Neuronal stem cell (in vitro differentiated cells): ENCODE measurements around the gene PLXDC2.

ENCODE experiments used
- DNase-seq: peaks from one replicate; pipeline ENCODE4 v3.0.0-alpha.2; 2013; ENCODE audit warnings: low spot score
- H2AFZ ChIP-seq: one replicate; pipeline ENCODE4 v1.6.1; 2013; ENCODE audit warnings: mild to moderate bottlenecking, low read length, inconsistent platforms
- H2AK5ac ChIP-seq: 2 replicates; pipeline ENCODE4 v1.6.1; 2013; ENCODE audit warnings: low read depth, mild to moderate bottlenecking, inconsistent platforms, low read length, moderate library complexity, mixed read lengths
- H2BK120ac ChIP-seq: 2 replicates; pipeline ENCODE4 v1.6.1; 2013; ENCODE audit warnings: low read depth, mild to moderate bottlenecking, inconsistent platforms, low read length, moderate library complexity, mixed read lengths
- H2BK12ac ChIP-seq: one replicate; pipeline ENCODE4 v1.6.1; 2013; ENCODE audit warnings: low read length, inconsistent platforms
- H2BK15ac ChIP-seq: 2 replicates; pipeline ENCODE4 v1.6.1; 2013; ENCODE audit warnings: mild to moderate bottlenecking, low read length, inconsistent platforms, mixed read lengths
- H2BK5ac ChIP-seq: one replicate; pipeline ENCODE4 v1.6.1; 2013; ENCODE audit warnings: inconsistent platforms, mild to moderate bottlenecking, low read length, moderate library complexity
- H3K14ac ChIP-seq: one replicate; pipeline ENCODE4 v1.6.1; 2013; ENCODE audit warnings: low read length, inconsistent platforms
- H3K18ac ChIP-seq: 2 replicates; pipeline ENCODE4 v1.6.1; 2013; ENCODE audit warnings: low read length, inconsistent platforms
- H3K23ac ChIP-seq: 2 replicates; pipeline ENCODE4 v1.6.1; 2013; ENCODE audit warnings: low read depth, mild to moderate bottlenecking, mixed read lengths, low read length, inconsistent platforms; ENCODE audit not compliant: poor library complexity
- H3K27ac ChIP-seq: replicated peaks from 3 replicates; pipeline ENCODE4 v1.5.1; 2013; ENCODE audit warnings: low read length, inconsistent platforms
- H3K27me3 ChIP-seq, 3 experiments: 2 replicates each; pipeline ENCODE4 v1.6.1; 2013; ENCODE audit warnings: low read length in 3 of 3, mild to moderate bottlenecking in 2 of 3, inconsistent platforms in 1 of 3, low read depth in 1 of 3, mixed read lengths in 1 of 3, moderate library complexity in 1 of 3; ENCODE audit not compliant: control insufficient read depth in 3 of 3, insufficient read depth in 3 of 3
- H3K36me3 ChIP-seq, 2 donors: replicated peaks in 1 of 2; 2 replicates each; pipeline ENCODE4 v1.6.1; 2013; ENCODE audit warnings: low read length in 2 of 2; ENCODE audit not compliant: control insufficient read depth in 2 of 2, insufficient read depth in 2 of 2
- H3K4ac ChIP-seq: 2 replicates; pipeline ENCODE4 v1.6.1; 2013; ENCODE audit warnings: inconsistent platforms, mild to moderate bottlenecking, low read length, moderate library complexity
- H3K4me1 ChIP-seq, 2 donors: 1 replicate in 1 of 2; 2 replicates in 1 of 2; pipeline ENCODE4 v1.6.1; 2013; ENCODE audit warnings: low read length in 2 of 2, low read depth in 1 of 2; ENCODE audit not compliant: control insufficient read depth in 2 of 2, insufficient read depth in 1 of 2
- H3K4me2 ChIP-seq: one replicate; pipeline ENCODE4 v1.6.1; 2013; ENCODE audit warnings: mild to moderate bottlenecking, low read length, inconsistent platforms; ENCODE audit not compliant: insufficient read depth, poor library complexity, severe bottlenecking
- H3K4me3 ChIP-seq, 2 donors: 2 replicates each; pipeline ENCODE4 v1.5.1; 2013; ENCODE audit warnings: low read length in 2 of 2, mild to moderate bottlenecking in 2 of 2, inconsistent platforms in 1 of 2, moderate library complexity in 1 of 2
- H3K79me1 ChIP-seq: one replicate; pipeline ENCODE4 v1.6.1; 2013; ENCODE audit warnings: low read depth, mild to moderate bottlenecking, inconsistent platforms, low read length, moderate library complexity
- H3K9ac ChIP-seq: one replicate; pipeline ENCODE4 v1.6.1; 2013; ENCODE audit warnings: mild to moderate bottlenecking, low read depth, low read length, inconsistent platforms; ENCODE audit not compliant: poor library complexity
- H3K9me3 ChIP-seq, 2 donors: replicated peaks in 1 of 2; 2 replicates each; pipeline versions ENCODE3 to v1.6.1; 2013; ENCODE audit warnings: low read length in 2 of 2, mild to moderate bottlenecking in 2 of 2, inconsistent platforms in 1 of 2, low read depth in 1 of 2, mixed read lengths in 1 of 2, moderate library complexity in 1 of 2; ENCODE audit not compliant: control insufficient read depth in 2 of 2, insufficient read depth in 1 of 2
- H4K8ac ChIP-seq: one replicate; pipeline ENCODE4 v1.6.1; 2013; ENCODE audit warnings: low read depth, mild to moderate bottlenecking, inconsistent platforms, low read length, moderate library complexity
- H4K91ac ChIP-seq: one replicate; pipeline ENCODE4 v1.6.1; 2013; ENCODE audit warnings: low read length, low read depth, mild to moderate bottlenecking, inconsistent platforms; ENCODE audit not compliant: poor library complexity
- WGBS, 2 donors: extraction: QIAGEN DNeasy Blood & Tissue Kit; methylation state at CpG; one replicate each; pipeline ENCODE4 v1.1.7; 2013; ENCODE audit warnings: missing lambda C conversion rate in 2 of 2, mixed read lengths in 1 of 2; ENCODE audit not compliant: insufficient read length in 2 of 2, insufficient replicate concordance in 1 of 2; ENCODE audit errors: extremely low coverage in 2 of 2; 5-methylcytosine and 5-hydroxymethylcytosine counted together

Gene PLXDC2

GRCh38 chr10:19985745-19986144, 169.5 kb downstream of the PLXDC2 start:
- H2BK120ac ChIP-seq, result no peak overlapping the region
- no peak overlapping the region for H2BK5ac ChIP-seq
- H3K18ac ChIP-seq, result no peak overlapping the region
- H4K8ac ChIP-seq, result no peak overlapping the region
- no peak overlapping the region for H2AFZ ChIP-seq
- no peak overlapping the region for H3K9ac ChIP-seq
- H3K27me3 ChIP-seq, result no peaks in the 10 kb centered on the region
- H4K91ac ChIP-seq, result no peak overlapping the region
- DNase-seq, result no peak
- no peak overlapping the region for H2BK12ac ChIP-seq
- H3K36me3 ChIP-seq, result no peaks in the 10 kb centered on the region
- H3K4ac ChIP-seq, result no peak overlapping the region
- no peak overlapping the region for H3K27ac ChIP-seq
- no peaks in the 10 kb centered on the region for H3K79me1 ChIP-seq
- no peak overlapping the region for H2AK5ac ChIP-seq
- H3K23ac ChIP-seq, result no peak overlapping the region
- no peak overlapping the region for H2BK15ac ChIP-seq
- no peak overlapping the region for H3K4me3 ChIP-seq
- H3K4me2 ChIP-seq, result no peak overlapping the region
- no peaks in the 10 kb centered on the region for H3K9me3 ChIP-seq
- H3K14ac ChIP-seq, result no peak overlapping the region
- peaks cover 0 to 9% of the 10 kb centered on the region in 2 donors for H3K4me1 ChIP-seq
- WGBS, 2 donors, result 100% methylated on average over 1 of the region's 3 CpGs; no CpG with 5 or more reads in 1 of the 2 donors

- Histone ChIP-seq H3K27ac (no peak overlapping the region), H2AFZ (no peak overlapping the region), H3K4me3 (no peak overlapping the region), H3K4ac (no peak overlapping the region), H3K23ac (no peak overlapping the region), H3K9ac (no peak overlapping the region), H3K36me3 (no peaks in the 10 kb centered on the region), H2BK5ac (no peak overlapping the region), H2AK5ac (no peak overlapping the region), H3K27me3 (no peaks in the 10 kb centered on the region), H2BK12ac (no peak overlapping the region), H3K14ac (no peak overlapping the region), H3K9me3 (no peaks in the 10 kb centered on the region), H3K18ac (no peak overlapping the region), H3K4me1 (peaks cover 0 to 9% of the 10 kb centered on the region in 2 donors), H3K79me1 (no peaks in the 10 kb centered on the region), H3K4me2 (no peak overlapping the region), H4K91ac (no peak overlapping the region), H2BK15ac (no peak overlapping the region), H4K8ac (no peak overlapping the region), H2BK120ac (no peak overlapping the region)
- WGBS, 2 donors, result no CpG with 5 or more reads among the region's 2 CpGs
- DNase-seq, result no peak
Observed at GRCh38 chr10:19986591-19986990, 170.4 kb downstream of the PLXDC2 start.

- no peak overlapping the region for H3K18ac ChIP-seq
- WGBS, 2 donors, result no CpG with 5 or more reads among the region's 1 CpG
- H3K14ac ChIP-seq, result no peak overlapping the region
- no peaks in the 10 kb centered on the region for H3K27me3 ChIP-seq
- no peak overlapping the region for H2BK15ac ChIP-seq
- H4K8ac ChIP-seq, result no peak overlapping the region
- no peaks in the 10 kb centered on the region for H3K9me3 ChIP-seq
- no peak overlapping the region for H3K9ac ChIP-seq
- H2AK5ac ChIP-seq, result no peak overlapping the region
- H2BK5ac ChIP-seq, result no peak overlapping the region
- no peak for DNase-seq
- H3K79me1 ChIP-seq, result no peaks in the 10 kb centered on the region
- no peak overlapping the region for H2BK12ac ChIP-seq
- H3K36me3 ChIP-seq, result no peaks in the 10 kb centered on the region
- no peak overlapping the region for H3K27ac ChIP-seq
- no peak overlapping the region for H2BK120ac ChIP-seq
- no peak overlapping the region for H3K23ac ChIP-seq
- H3K4me2 ChIP-seq, result no peak overlapping the region
- no peak overlapping the region for H3K4me3 ChIP-seq
- no peak overlapping the region for H4K91ac ChIP-seq
- H2AFZ ChIP-seq, result no peak overlapping the region
- H3K4me1 ChIP-seq, result peaks cover 0 to 9% of the 10 kb centered on the region in 2 donors
- H3K4ac ChIP-seq, result no peak overlapping the region
Observed at GRCh38 chr10:19987931-19988330, 171.7 kb downstream of the PLXDC2 start.

GRCh38 chr10:19993714-19994315, 177.6 kb downstream of the PLXDC2 start:
- Histone ChIP-seq H3K27me3 (no peaks in the 10 kb centered on the region), H2BK12ac (no peak overlapping the region), H4K91ac (no peak overlapping the region), H3K18ac (no peak overlapping the region), H3K14ac (no peak overlapping the region), H2BK5ac (no peak overlapping the region), H3K23ac (no peak overlapping the region), H3K9me3 (peaks cover 0 to 2% of the 10 kb centered on the region in 2 donors), H3K4ac (no peak overlapping the region), H3K79me1 (no peaks in the 10 kb centered on the region), H3K4me2 (no peak overlapping the region), H3K9ac (no peak overlapping the region), H3K4me3 (no peak overlapping the region), H2AK5ac (no peak overlapping the region), H3K4me1 (no peaks in the 10 kb centered on the region), H2BK15ac (no peak overlapping the region), H2BK120ac (no peak overlapping the region), H3K27ac (no peak overlapping the region), H2AFZ (no peak overlapping the region), H4K8ac (no peak overlapping the region), H3K36me3 (no peaks in the 10 kb centered on the region)
- WGBS, 2 donors, result no CpG with 5 or more reads among the region's 3 CpGs
- no peak for DNase-seq
